Breast epithelium (tissue), 3 donors: Measurements from ENCODE around the gene RPS25.

ENCODE experiments used
- CTCF ChIP-seq, 3 donors: fragments of 450-650 bp; IDR thresholded peaks; one replicate each; pipeline ENCODE4 v1.5.1; 2016 to 2017; ENCODE audit warnings: antibody characterized with exemption in 3 of 3, mild to moderate bottlenecking in 3 of 3, moderate library complexity in 3 of 3
- POLR2AphosphoS5 ChIP-seq, 3 donors: sonication (generic); formaldehyde crosslinking; IDR thresholded peaks; one replicate each; pipeline ENCODE4 v1.6.1; 2017; ENCODE audit warnings: antibody characterized with exemption in 3 of 3

- no peak for TF ChIP-seq CTCF (IDR thresholded peaks at IDR 0.05)
- no peak for TF ChIP-seq POLR2AphosphoS5 (IDR thresholded peaks at IDR 0.05)
These were observed 26.6 kb upstream of the RPS25 start for GRCh38 chr11:119044708-119045107.
